Kasumi-1 (cell line): Measurements from ENCODE around the gene A4GNT.
"Not testable (repeated sequence)": the region's sequence is repeated elsewhere in the genome, so short reads cannot be mapped to it uniquely, and the experiment has no call there.

Source experiments
- DNase-seq, 2 experiments: peaks; one replicate each; lab custom pipeline; 2025; lab: John Stamatoyannopoulos, UW

A4GNT gene

GRCh38 chr3:138132239-138132638, at the start of gene A4GNT:
A4GNT (minus strand) TSS chr3:138132390; CDS start chr3:138131256, 1,134 bp downstream.
- DNase-seq, result no peak

GRCh38 chr3:138180375-138181029, 48.3 kb upstream of the A4GNT start:
- DNase-seq, result peak; percentile 76 to 80

GRCh38 chr3:138174421-138175131, 42.4 kb upstream of the A4GNT start, which contains the start of gene DBR1:
DBR1 (minus strand) TSS chr3:138174921; CDS start chr3:138174795, 126 bp downstream.
- DNase-seq, result peak; percentile 77 to 84

- DNase-seq, result no peak
Observed at GRCh38 chr3:138173769-138174420, 41.7 kb upstream of the A4GNT start.

- DNase-seq, result no peak
Observed at GRCh38 chr3:138172625-138173024, 40.4 kb upstream of the A4GNT start.

- no peak for DNase-seq
Observed at GRCh38 chr3:138165061-138165460, 32.9 kb upstream of the A4GNT start.

GRCh38 chr3:138157743-138158142, 25.6 kb upstream of the A4GNT start:
- no peak for DNase-seq

- no peak for DNase-seq
Observed at GRCh38 chr3:138154534-138154933, 22.3 kb upstream of the A4GNT start.

- peak; percentile 6 to 19 for DNase-seq
Observed at GRCh38 chr3:138148503-138148902, 16.3 kb upstream of the A4GNT start.

- DNase-seq, result not testable (repeated sequence)
Observed at GRCh38 chr3:138142181-138142580, 10.0 kb upstream of the A4GNT start.

- no peak for DNase-seq
Observed at GRCh38 chr3:138140940-138141339, 8.8 kb upstream of the A4GNT start.

- no peak for DNase-seq
Observed at GRCh38 chr3:138139691-138140090, 7.5 kb upstream of the A4GNT start.

GRCh38 chr3:138137861-138138260, 5.7 kb upstream of the A4GNT start:
- peak; percentile 50 to 55 for DNase-seq

GRCh38 chr3:138136201-138136600, 4.0 kb upstream of the A4GNT start:
- no peak for DNase-seq

GRCh38 chr3:138135833-138136194, 3.6 kb upstream of the A4GNT start:
- DNase-seq, result no peak

- peak; percentile 69 to 72 for DNase-seq
Observed at GRCh38 chr3:138135146-138135832, 3.1 kb upstream of the A4GNT start.

- DNase-seq, result no peak
Observed at GRCh38 chr3:138127636-138128365, 4.4 kb downstream of the A4GNT start.

- DNase-seq, result peak; percentile 71 to 73
Observed at GRCh38 chr3:138125548-138126221, 6.5 kb downstream of the A4GNT start.

- no peak for DNase-seq
Observed at GRCh38 chr3:138124706-138125355, 7.4 kb downstream of the A4GNT start.

GRCh38 chr3:138124188-138124587, 8.0 kb downstream of the A4GNT start:
- DNase-seq, result no peak

- peak in 1 of 2 experiments; percentile 21 for DNase-seq
Observed at GRCh38 chr3:138119423-138119766, 12.8 kb downstream of the A4GNT start.
